ENCODE measurements around the gene OR1F1. TPM values are rescaled to one million over a fixed set of nuclear protein-coding genes. Genes with fewer than 3 reads are reported as not detected.
A peak's percentile ranks its signal among the peaks of the same experiment; 100 is the strongest.

The OR1F1 gene
- total RNA-seq, 1 donor from 2014 or later, result not detected

DNA sequence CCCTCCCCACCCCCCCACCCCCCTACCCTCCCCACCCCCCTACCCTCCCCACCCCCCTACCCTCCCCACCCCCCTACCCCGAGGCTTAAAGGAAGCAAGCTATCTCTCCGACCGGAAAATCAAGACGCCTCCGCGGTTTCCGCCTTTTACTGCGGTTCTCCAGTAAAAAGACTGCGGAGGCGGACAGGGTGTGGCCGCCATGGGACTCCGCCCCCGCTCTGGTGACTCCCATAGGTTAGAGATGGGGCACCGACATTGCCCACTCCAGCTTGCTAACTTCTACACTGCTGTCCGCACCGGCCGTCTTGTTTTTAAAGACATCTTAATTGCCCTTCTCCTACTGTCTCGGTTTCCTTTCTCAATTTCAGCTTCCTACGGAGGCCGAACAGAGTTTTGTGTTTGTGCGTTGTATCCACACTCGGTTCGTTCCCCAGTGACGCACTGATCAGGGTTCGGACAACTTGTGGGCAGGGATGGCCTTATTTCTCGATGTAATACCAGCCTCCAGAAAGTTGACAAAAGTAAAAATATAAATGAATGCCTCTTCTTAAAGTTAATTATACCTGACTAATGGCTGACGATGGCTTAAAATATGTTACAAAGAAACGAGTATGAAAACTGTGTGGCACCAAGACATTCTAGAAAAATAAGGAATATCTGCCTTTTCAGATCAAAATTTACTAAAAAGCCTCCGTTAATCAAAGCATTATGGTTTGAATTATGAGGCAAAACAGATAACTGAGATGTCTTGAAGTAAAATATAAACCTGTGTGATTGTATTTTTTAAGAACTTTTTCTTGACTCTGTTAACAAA, 48.1 kb downstream of the OR1F1 start:
- Histone ChIP-seq H3K4me3 (no peak overlapping the region), H3K9me3 (peaks cover 0 to 3% of the 10 kb centered on the region in 2 donors), H3K36me3 (peaks cover 21 to 22% of the 10 kb centered on the region in 2 donors), H3K27me3 (no peaks in the 10 kb centered on the region), H3K27ac (no peak overlapping the region), H3K4me1 (peaks cover 0 to 8% of the 10 kb centered on the region in 2 donors)
- intact Hi-C loops (cut with DNase I), result loop anchor here (1.0 to 2.0 kb wide), 4 partner anchors 28 to 165 kb away; partner anchors contain the start of genes TIGD7, ZNF174, ZNF263 and ZNF75A
- DNase-seq (ENCODE audit: low spot score in 2 of 2), result peak in 1 of 2 donors; percentile 72
- TF ChIP-seq, protein P1, sequence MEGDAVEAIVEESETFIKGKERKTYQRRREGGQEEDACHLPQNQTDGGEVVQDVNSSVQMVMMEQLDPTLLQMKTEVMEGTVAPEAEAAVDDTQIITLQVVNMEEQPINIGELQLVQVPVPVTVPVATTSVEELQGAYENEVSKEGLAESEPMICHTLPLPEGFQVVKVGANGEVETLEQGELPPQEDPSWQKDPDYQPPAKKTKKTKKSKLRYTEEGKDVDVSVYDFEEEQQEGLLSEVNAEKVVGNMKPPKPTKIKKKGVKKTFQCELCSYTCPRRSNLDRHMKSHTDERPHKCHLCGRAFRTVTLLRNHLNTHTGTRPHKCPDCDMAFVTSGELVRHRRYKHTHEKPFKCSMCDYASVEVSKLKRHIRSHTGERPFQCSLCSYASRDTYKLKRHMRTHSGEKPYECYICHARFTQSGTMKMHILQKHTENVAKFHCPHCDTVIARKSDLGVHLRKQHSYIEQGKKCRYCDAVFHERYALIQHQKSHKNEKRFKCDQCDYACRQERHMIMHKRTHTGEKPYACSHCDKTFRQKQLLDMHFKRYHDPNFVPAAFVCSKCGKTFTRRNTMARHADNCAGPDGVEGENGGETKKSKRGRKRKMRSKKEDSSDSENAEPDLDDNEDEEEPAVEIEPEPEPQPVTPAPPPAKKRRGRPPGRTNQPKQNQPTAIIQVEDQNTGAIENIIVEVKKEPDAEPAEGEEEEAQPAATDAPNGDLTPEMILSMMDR (IDR thresholded peaks at IDR 0.05), result no peak

DNA sequence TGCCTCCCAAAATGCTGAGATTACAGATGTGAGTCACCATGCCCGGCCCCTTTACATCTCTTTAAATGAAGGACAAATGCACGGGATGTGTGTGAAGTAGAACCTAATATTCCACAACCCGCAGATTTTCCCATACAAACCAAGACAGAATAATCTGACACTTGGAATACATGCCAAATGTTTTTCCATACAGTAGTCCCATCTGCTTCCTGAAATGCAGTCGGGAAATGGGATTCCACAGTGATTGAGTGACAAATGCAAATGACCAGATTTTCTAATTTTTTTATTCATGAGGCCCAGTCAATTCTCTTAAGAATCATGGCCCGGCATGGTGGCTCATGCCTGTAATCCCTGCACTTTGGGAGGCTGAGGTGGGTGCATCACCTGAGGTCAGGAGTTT, 53.8 kb downstream of the OR1F1 start:
- Histone ChIP-seq H3K27me3 (no peaks in the 10 kb centered on the region), H3K36me3 (no peaks in the 10 kb centered on the region), H3K27ac (no peak overlapping the region), H3K9me3 (no peaks in the 10 kb centered on the region), H3K4me3 (no peak overlapping the region), H3K4me1 (no peaks in the 10 kb centered on the region)
- intact Hi-C loops (cut with DNase I), result no loop called here
- no peak for DNase-seq (ENCODE audit: low spot score in 2 of 2)
- TF ChIP-seq, protein P1 (IDR thresholded peaks at IDR 0.05), result no peak

DNA sequence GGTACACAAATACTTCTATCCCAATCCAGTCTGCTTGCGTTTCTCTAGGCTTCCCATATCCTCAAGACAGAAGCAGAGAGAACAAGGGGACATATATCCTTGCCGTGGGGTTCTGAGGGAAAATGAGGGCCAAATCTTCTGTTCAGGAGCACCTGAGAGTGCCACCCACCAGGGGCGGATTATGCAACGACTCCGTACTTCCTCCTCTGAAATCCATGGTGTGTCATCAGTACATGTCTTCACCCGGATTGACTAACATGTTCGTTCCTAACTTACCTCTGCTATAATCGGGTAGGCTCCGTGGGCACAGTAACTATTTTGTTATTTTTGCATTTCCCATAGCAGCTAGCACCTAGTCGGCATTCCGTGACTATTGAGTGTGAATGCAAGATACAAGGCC, 54.7 kb downstream of the OR1F1 start:
- Histone ChIP-seq H3K9me3 (no peaks in the 10 kb centered on the region), H3K27ac (no peak overlapping the region), H3K27me3 (no peaks in the 10 kb centered on the region), H3K36me3 (no peaks in the 10 kb centered on the region), H3K4me1 (no peaks in the 10 kb centered on the region), H3K4me3 (no peak overlapping the region)
- no peak for DNase-seq (ENCODE audit: low spot score in 2 of 2)
- intact Hi-C loops (cut with DNase I), result no loop called here
- TF ChIP-seq, protein P1 (IDR thresholded peaks at IDR 0.05), result no peak

DNA sequence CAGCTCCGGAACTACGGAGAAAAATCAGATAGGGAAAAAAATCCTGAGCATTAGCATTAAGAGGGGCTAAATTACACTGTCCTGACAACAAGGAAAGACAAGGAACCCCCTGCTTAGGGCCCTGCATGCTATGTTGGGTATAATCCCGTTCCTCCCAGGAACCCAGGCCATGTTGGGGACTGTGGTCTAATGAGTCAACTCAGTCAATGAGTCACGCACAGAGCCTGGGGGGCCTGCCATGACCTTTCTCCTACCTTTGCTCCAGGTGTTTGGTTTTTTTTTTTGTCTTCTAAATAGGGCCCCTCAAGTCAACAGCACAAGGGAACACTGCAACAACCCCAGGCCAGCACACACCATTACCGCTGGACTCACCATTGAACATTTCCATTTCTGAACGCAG, 55.9 kb downstream of the OR1F1 start:
- H3K27ac ChIP-seq, result no peak overlapping the region
- intact Hi-C loops (cut with DNase I), result no loop called here
- H3K9me3 ChIP-seq, result no peaks in the 10 kb centered on the region
- no peak for DNase-seq (ENCODE audit: low spot score in 2 of 2)
- TF ChIP-seq, protein P1 (IDR thresholded peaks at IDR 0.05), result no peak
- H3K4me3 ChIP-seq, result no peak overlapping the region
- H3K27me3 ChIP-seq, result no peaks in the 10 kb centered on the region
- H3K4me1 ChIP-seq, result no peaks in the 10 kb centered on the region
- H3K36me3 ChIP-seq, result no peaks in the 10 kb centered on the region

DNA sequence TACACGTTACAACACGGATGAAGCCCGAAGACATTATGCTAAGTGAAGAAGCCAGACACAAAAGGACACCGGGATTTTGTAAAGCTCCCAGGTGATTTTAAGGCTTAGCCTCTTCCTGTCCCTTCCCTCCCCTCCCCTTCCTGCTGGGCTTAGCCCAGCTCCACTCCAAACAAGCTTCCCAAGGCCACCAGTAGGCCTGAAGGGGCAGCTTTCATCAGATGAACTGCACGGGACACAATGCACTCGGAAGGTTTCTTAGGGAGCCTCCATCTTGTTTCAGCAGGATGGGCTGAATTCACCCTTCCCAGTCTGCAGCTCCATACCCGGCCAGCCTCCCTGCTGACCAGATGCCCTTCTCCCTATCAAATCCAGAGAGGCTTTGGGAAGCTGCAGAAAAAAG, 58.0 kb downstream of the OR1F1 start:
- intact Hi-C loops (cut with DNase I), result no loop called here
- no peak for DNase-seq (ENCODE audit: low spot score in 2 of 2)
- Histone ChIP-seq H3K27ac (no peak overlapping the region), H3K4me3 (no peak overlapping the region), H3K27me3 (no peaks in the 10 kb centered on the region), H3K4me1 (no peaks in the 10 kb centered on the region), H3K9me3 (no peaks in the 10 kb centered on the region), H3K36me3 (no peaks in the 10 kb centered on the region)
- TF ChIP-seq, protein P1 (IDR thresholded peaks at IDR 0.05), result no peak

Measured in ascending aorta (tissue), 2 donors.